ENCODE measurements around the gene PLOD1. TPM values are rescaled to one million over a fixed set of nuclear protein-coding genes. Genes with fewer than 3 reads are reported as not detected.
A peak's percentile ranks its signal among the peaks of the same experiment; 100 is the strongest.
"Not testable (repeated sequence)": the region's sequence is repeated elsewhere in the genome, so short reads cannot be mapped to it uniquely, and the experiment has no call there.

PLOD1 gene
- total RNA-seq, 5 donors from 2014 or later (not counting 1 experiment from before 2014, with no cell fraction given), result 2.6 to 6.9 (median 4.6) TPM

GRCh38 chr1:11924334-11925195 lies 10.0 kb upstream of the PLOD1 start:
- Histone ChIP-seq H3K9me3 (no peaks in the 10 kb centered on the region), H3K4me3 (ENCODE audit: control insufficient read depth in 1 of 2, extremely low read depth in 1 of 2, low read length in 1 of 2) (peak overlapping the region; percentile 45 to 53), H3K27me3 (replicated peaks in 1 of 2; ENCODE audit: control insufficient read depth in 2 of 2, extremely low read depth in 1 of 2, insufficient read depth in 2 of 2, low read length in 1 of 2) (no peaks in the 10 kb centered on the region), H3K36me3 (ENCODE audit: control insufficient read depth in 2 of 2, extremely low read depth in 1 of 2, insufficient read depth in 1 of 2, low read length in 1 of 2) (peaks cover 10 to 37% of the 10 kb centered on the region in 2 donors), H3K27ac (ENCODE audit: low read length) (no peak overlapping the region), H3K4me1 (ENCODE audit: control insufficient read depth in 1 of 2, extremely low read depth in 1 of 2, insufficient read depth in 2 of 2, low read length in 2 of 2) (peaks cover 6 to 54% of the 10 kb centered on the region in 2 experiments)
- Mint-ChIP-seq H3K4me3 (peak overlapping the region; percentile 85 to 88 (median 86)), H3K27me3 (no peaks in the 10 kb centered on the region), H3K9me3 (no peaks in the 10 kb centered on the region), H3K36me3 (peaks cover 23% of the 10 kb centered on the region), H3K27ac (peak overlapping the region; percentile 73 to 82), H3K4me1 (peaks cover 47 to 51% (median 49%) of the 10 kb centered on the region in 3 donors)
- DNase-seq, result no peak
- POLR2A ChIA-PET, result interaction anchor here in 1 of 2 donors (0.9 kb wide), 1 partner anchor 14 kb away, joined by 4 read pairs; no protein-coding TSS in a partner anchor
- CTCF ChIA-PET, result no interaction called here
- no peak for ATAC-seq (replicated peaks in 1 of 4)
- 49% methylated on average over 14 of the region's 16 CpGs for WGBS (ENCODE audit: insufficient coverage)

DNA sequence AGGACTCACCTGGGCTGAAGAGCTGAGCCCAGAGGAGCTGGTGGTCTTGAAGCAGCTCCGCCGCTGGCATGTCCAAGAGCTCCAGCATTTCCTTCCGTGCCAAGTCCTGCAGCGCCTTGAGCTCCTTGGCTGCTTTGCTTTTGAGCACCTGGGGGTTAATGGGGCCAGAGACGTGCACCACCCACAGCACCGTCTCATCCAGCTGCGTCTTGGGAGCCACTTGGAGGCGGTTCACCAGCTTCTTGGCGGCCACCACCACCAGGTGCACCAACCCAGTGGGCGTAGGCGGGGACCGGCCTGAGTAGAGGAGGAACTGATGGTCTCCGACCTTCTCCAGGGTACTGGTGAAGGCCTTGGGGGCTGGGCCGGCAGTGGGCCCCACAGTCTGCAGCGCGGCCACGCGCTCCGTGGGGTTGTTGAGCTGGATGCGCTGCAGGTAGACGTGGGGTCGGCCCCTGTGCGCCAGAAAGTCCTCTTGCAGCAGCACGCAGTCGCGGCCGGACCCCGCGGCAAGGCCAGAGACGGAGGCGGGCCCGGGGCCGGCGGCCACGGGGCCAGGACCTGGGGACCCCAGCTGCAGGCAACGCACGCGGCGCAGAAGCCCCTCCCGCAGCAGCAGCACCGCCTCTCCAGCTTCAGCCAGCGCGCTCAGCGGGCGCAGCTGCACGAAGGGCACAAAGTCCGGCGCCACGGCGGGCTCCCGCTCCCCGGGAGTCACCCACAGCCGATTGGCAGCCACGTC lies 9.2 kb upstream of the PLOD1 start:
- H3K27me3 ChIP-seq (replicated peaks in 1 of 2; ENCODE audit: control insufficient read depth in 2 of 2, extremely low read depth in 1 of 2, insufficient read depth in 2 of 2, low read length in 1 of 2); H3K27ac ChIP-seq (ENCODE audit: low read length); H3K27me3 Mint-ChIP-seq; H3K9me3 ChIP-seq; H3K27ac Mint-ChIP-seq; DNase-seq; H3K9me3 Mint-ChIP-seq; CTCF ChIA-PET: not testable (repeated sequence)
- Mint-ChIP-seq H3K4me3 (peak overlapping the region; percentile 85 to 88 (median 86)), H3K4me1 (peaks cover 41 to 44% (median 43%) of the 10 kb centered on the region in 3 donors), H3K36me3 (peaks cover 16% of the 10 kb centered on the region)
- Histone ChIP-seq H3K4me3 (ENCODE audit: control insufficient read depth in 1 of 2, extremely low read depth in 1 of 2, low read length in 1 of 2) (peak overlapping the region; percentile 45 to 57), H3K4me1 (ENCODE audit: control insufficient read depth in 1 of 2, extremely low read depth in 1 of 2, insufficient read depth in 2 of 2, low read length in 2 of 2) (peaks cover 6 to 51% of the 10 kb centered on the region in 2 experiments), H3K36me3 (ENCODE audit: control insufficient read depth in 2 of 2, extremely low read depth in 1 of 2, insufficient read depth in 1 of 2, low read length in 1 of 2) (peaks cover 7 to 30% of the 10 kb centered on the region in 2 donors)
- POLR2A ChIA-PET, result interaction anchor here in 1 of 2 donors (0.6 to 0.9 kb wide), 2 partner anchors 15 to 692 kb away, joined by 4 read pairs; partner anchors contain the start of gene DHRS3
- WGBS (ENCODE audit: insufficient coverage), result 7% methylated on average over 20 of the region's 54 CpGs
- ATAC-seq (replicated peaks in 1 of 4), result peak; percentile 13 to 25 (median 22)

GRCh38 chr1:11925938-11926292 lies 8.6 kb upstream of the PLOD1 start:
- Mint-ChIP-seq H3K27me3 (no peaks in the 10 kb centered on the region), H3K27ac (no peak overlapping the region), H3K4me3 (peak overlapping the region in 1 of 3 donors; percentile 84), H3K9me3 (no peaks in the 10 kb centered on the region), H3K4me1 (peaks cover 36 to 39% (median 37%) of the 10 kb centered on the region in 3 donors), H3K36me3 (peaks cover 15% of the 10 kb centered on the region)
- Histone ChIP-seq H3K4me1 (ENCODE audit: control insufficient read depth in 1 of 2, extremely low read depth in 1 of 2, insufficient read depth in 2 of 2, low read length in 2 of 2) (peaks cover 6 to 46% of the 10 kb centered on the region in 2 experiments), H3K36me3 (ENCODE audit: control insufficient read depth in 2 of 2, extremely low read depth in 1 of 2, insufficient read depth in 1 of 2, low read length in 1 of 2) (peaks cover 2 to 24% of the 10 kb centered on the region in 2 donors), H3K27ac (ENCODE audit: low read length) (no peak overlapping the region), H3K9me3 (no peaks in the 10 kb centered on the region), H3K4me3 (ENCODE audit: control insufficient read depth in 1 of 2, extremely low read depth in 1 of 2, low read length in 1 of 2) (peak overlapping the region; percentile 21 to 57), H3K27me3 (replicated peaks in 1 of 2; ENCODE audit: control insufficient read depth in 2 of 2, extremely low read depth in 1 of 2, insufficient read depth in 2 of 2, low read length in 1 of 2) (no peaks in the 10 kb centered on the region)
- POLR2A ChIA-PET, result interaction anchor here in 1 of 2 donors (0.6 kb wide), 1 partner anchor 692 kb away, joined by 4 read pairs; the partner anchor contains the start of gene DHRS3
- CTCF ChIA-PET, result no interaction called here
- ATAC-seq (replicated peaks in 1 of 4) (peak; percentile 45 to 53 (median 49)), DNase-seq (peak in 5 of 35 experiments; percentile 9 to 27 (median 15))
- WGBS (ENCODE audit: insufficient coverage), result under 1% methylated on average over 41 of the region's 41 CpGs

GRCh38 chr1:11927866-11928592 lies 6.5 kb upstream of the PLOD1 start:
- H3K9me3 Mint-ChIP-seq, result no peaks in the 10 kb centered on the region
- no peaks in the 10 kb centered on the region for H3K27me3 Mint-ChIP-seq
- peaks cover 23 to 28% (median 26%) of the 10 kb centered on the region in 3 donors for H3K4me1 Mint-ChIP-seq
- Histone ChIP-seq H3K4me1 (ENCODE audit: control insufficient read depth in 1 of 2, extremely low read depth in 1 of 2, insufficient read depth in 2 of 2, low read length in 2 of 2) (peaks cover 6 to 30% of the 10 kb centered on the region in 2 experiments), H3K4me3 (ENCODE audit: control insufficient read depth in 1 of 2, extremely low read depth in 1 of 2, low read length in 1 of 2) (no peak overlapping the region), H3K27ac (ENCODE audit: low read length) (no peak overlapping the region), H3K27me3 (replicated peaks in 1 of 2; ENCODE audit: control insufficient read depth in 2 of 2, extremely low read depth in 1 of 2, insufficient read depth in 2 of 2, low read length in 1 of 2) (no peaks in the 10 kb centered on the region), H3K36me3 (ENCODE audit: control insufficient read depth in 2 of 2, extremely low read depth in 1 of 2, insufficient read depth in 1 of 2, low read length in 1 of 2) (peaks cover 0 to 6% of the 10 kb centered on the region in 2 donors), H3K9me3 (no peaks in the 10 kb centered on the region)
- CTCF ChIA-PET, result no interaction called here
- 82% methylated on average over 2 of the region's 5 CpGs for WGBS (ENCODE audit: insufficient coverage)
- POLR2A ChIA-PET, result interaction anchor here in 1 of 2 donors (0.6 to 1.1 kb wide), 2 partner anchors 18 to 20 kb away, joined by 3 to 7 read pairs; no protein-coding TSS in a partner anchor
- H3K27ac Mint-ChIP-seq, result no peak overlapping the region
- H3K36me3 Mint-ChIP-seq, result peaks cover 15% of the 10 kb centered on the region
- ATAC-seq (replicated peaks in 1 of 4), result no peak
- peak overlapping the region in 2 of 3 donors; percentile 15 to 39 for H3K4me3 Mint-ChIP-seq
- DNase-seq, result no peak

DNA sequence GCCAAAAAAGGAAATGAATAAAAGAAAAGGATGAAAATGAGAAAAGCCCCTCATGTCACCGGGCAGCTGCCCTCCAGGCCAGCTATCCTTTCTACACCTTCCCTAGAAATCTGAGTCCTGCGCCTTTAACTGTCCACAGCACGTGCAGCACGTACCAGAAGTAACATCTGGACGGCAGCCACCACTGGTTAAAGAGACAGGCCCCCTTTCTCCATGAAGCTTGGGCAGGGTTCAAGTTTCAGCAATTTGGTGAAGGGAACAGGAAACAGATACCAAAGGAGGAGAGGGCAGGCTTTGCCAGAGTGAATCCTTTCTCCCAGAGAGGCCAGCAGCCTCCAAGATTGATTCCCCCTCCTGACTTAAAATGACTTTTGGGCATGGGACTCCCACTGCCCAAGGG lies 4.7 kb upstream of the PLOD1 start:
- H3K36me3 ChIP-seq (ENCODE audit: control insufficient read depth in 2 of 2, extremely low read depth in 1 of 2, insufficient read depth in 1 of 2, low read length in 1 of 2), result no peaks in the 10 kb centered on the region
- ChIA-PET CTCF (no interaction called here), POLR2A (interaction anchor here in 1 of 2 donors (1.3 kb wide), 1 partner anchor 22 kb away, joined by 12 read pairs; no protein-coding TSS in a partner anchor)
- Mint-ChIP-seq H3K4me1 (peaks cover 4 to 12% (median 11%) of the 10 kb centered on the region in 3 donors), H3K27me3 (no peaks in the 10 kb centered on the region), H3K36me3 (peaks cover under 1% of the 10 kb centered on the region), H3K27ac (no peak overlapping the region), H3K4me3 (no peak overlapping the region), H3K9me3 (no peaks in the 10 kb centered on the region)
- peaks cover 5 to 23% of the 10 kb centered on the region in 2 experiments for H3K4me1 ChIP-seq (ENCODE audit: control insufficient read depth in 1 of 2, extremely low read depth in 1 of 2, insufficient read depth in 2 of 2, low read length in 2 of 2)
- no peak overlapping the region for H3K4me3 ChIP-seq (ENCODE audit: control insufficient read depth in 1 of 2, extremely low read depth in 1 of 2, low read length in 1 of 2)
- WGBS (ENCODE audit: insufficient coverage), result 34% methylated on average over 3 of the region's 5 CpGs
- ATAC-seq (replicated peaks in 1 of 4), result no peak
- no peak for DNase-seq
- H3K27me3 ChIP-seq (replicated peaks in 1 of 2; ENCODE audit: control insufficient read depth in 2 of 2, extremely low read depth in 1 of 2, insufficient read depth in 2 of 2, low read length in 1 of 2), result no peaks in the 10 kb centered on the region
- no peaks in the 10 kb centered on the region for H3K9me3 ChIP-seq
- no peak overlapping the region for H3K27ac ChIP-seq (ENCODE audit: low read length)

Data from T-cell (primary cell).